ENCODE data around the gene ERRFI1.
"Not testable (repeated sequence)": the region's sequence is repeated elsewhere in the genome, so short reads cannot be mapped to it uniquely, and the experiment has no call there.

The ERRFI1 gene

DNA sequence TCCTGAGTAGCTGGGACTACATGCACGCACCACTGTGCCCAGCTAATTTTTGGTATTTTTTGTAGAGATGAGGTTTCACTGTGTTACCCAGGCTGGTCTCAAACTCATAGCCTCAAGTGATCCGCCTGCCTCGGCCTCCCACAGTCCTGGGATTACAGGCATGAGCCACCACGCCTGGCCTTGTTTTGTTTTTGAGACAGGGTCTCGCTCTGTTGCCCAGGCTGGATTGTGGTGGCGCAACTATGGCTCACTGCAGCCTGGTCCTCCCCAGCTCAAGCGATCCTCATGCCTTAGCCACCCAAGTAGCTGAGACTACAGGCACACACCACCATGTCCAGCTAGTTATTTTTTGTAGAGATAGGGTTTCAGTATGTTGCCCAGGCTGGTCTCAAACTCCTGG lies 38.6 kb downstream of the ERRFI1 start:
- DNase-seq (ENCODE audit: low read depth) = no peak
- H3K4me3 ChIP-seq (ENCODE audit: low read depth, low read length) = no peak overlapping the region

DNA sequence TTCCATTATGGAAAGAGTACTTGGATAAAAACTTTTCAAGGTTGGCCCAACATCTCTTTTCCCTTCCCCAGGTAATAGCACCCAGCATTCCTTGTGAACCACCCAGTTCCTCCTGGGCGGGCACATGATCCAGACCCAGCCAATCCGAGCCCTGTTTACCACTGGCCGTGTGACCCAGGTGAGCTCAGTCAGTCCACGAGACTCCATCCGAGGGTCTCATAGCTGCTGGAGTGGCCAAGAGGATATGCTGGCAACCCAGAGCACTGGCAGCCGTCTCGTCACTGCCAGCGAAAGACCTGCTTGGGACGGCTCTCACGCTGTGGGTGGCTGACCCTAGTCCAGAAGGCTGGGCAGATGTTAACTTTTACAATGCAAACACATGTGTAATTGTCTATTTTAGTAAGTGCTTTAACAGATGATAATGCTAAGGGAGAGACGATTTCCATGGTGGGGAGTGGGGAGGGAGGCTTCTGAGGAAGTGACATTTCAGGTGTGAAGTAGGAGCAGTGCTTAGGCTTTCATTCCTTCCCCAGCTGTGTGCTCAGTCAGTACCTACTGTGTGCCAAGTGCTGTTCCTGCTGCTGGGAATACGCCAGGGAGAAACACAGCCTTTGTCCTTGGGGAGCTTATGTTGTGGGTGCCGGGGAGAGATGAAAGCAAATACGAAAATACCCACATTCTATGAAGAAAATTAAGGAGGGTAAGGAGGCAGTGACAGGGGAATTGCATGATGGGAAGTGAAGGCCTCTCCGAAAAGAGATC lies 40.1 kb downstream of the ERRFI1 start:
- no peak for DNase-seq (ENCODE audit: low read depth)
- H3K4me3 ChIP-seq (ENCODE audit: low read depth, low read length) = no peak overlapping the region

DNA sequence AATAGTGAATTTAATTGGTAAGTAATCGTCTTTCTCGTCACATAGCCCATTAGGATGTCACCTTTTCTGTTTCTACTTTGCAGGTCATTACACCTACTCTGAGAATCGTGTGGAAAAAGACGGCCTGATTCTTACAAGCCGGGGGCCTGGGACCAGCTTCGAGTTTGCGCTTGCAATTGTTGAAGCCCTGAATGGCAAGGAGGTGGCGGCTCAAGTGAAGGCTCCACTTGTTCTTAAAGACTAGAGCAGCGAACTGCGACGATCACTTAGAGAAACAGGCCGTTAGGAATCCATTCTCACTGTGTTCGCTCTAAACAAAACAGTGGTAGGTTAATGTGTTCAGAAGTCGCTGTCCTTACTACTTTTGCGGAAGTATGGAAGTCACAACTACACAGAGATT lies 41.3 kb downstream of the ERRFI1 start:
- no peak overlapping the region for H3K4me3 ChIP-seq (ENCODE audit: low read depth, low read length)
- no peak for DNase-seq (ENCODE audit: low read depth)

DNA sequence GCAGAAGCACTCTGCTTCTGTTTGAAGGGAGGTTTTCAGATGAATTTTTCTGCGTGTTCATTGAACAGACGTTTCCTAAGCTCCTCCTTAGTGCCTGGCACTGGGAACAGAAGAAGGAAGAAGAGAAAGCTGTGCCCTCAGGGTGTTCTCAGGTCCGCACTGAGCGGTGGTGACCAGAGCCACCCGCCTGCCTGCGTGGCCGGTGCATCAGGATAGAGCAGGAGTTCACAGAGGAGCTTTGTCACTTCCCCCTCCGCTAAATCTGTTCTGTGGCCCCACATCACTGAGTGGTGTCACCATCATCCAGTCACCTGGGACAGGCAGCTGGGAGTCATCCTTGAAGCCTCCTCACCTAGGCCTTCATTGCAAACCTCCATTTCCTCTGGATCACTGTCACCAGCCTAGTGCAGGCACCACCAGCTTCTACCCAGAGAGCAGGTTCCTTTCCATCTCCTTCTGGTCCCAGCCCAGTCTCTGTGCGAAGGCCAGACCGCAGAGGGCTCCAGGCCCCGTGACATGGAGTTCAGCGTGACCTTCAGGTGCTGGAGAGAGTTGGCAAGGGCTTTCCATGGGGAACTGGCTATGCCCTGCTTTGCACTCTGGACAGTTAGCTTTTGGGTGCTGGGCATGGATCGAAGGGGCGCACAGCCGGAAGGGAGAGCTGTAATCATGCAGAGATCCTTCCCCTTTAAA lies 42.9 kb downstream of the ERRFI1 start:
- no peak overlapping the region for H3K4me3 ChIP-seq (ENCODE audit: low read depth, low read length)
- no peak for DNase-seq (ENCODE audit: low read depth)

DNA sequence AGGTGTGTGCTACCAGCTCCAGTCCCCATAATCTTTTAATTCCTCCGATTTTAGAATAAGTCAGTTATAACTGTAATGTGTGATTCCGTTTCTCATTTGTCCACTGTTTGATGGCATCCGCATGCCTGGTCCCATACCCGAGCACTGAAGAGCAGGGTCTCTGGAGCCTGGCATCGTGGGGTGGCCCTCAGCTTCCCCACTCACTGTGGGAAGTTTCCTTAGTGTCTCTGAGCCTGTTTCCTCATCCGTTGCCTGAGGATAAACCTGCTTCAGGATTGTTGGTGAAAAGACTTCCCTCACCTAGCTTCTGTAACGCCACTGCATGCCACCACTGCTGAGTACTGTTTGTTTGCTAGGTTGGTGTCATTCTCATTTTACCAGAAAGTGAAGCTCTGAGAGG lies 45.1 kb downstream of the ERRFI1 start:
- DNase-seq (ENCODE audit: low read depth) = no peak
- H3K4me3 ChIP-seq (ENCODE audit: low read depth, low read length) = no peak overlapping the region

DNA sequence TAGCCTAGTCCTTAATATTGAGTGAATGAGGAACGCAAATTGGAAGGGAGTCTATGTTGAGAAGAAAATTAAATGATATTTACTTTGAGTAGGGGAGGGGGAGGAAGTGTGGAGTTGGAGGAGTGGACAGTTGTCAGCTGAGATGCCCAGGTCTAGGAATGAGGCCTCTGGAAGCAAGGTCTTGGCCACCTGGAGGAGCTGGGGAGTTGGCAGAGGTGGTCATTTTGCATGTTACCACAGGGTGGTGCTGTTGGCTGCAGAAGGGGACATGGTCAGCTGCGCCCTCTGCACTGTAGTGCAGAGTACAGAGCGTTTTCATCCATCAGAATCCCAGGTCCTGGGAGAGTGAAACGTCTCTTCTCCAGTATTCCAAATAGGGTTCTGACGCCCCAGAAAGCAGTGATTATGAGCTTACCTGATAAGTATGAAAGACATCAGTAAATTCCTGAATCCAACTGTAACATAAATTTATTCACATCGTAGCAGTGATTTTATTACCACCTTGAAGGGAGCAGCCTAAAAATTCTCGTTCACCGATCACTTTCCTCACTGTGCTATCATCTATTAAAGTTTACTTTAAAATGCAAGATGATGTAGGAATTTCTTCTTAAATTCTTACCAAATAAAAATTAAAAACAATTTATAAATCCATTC lies 50.8 kb downstream of the ERRFI1 start:
- DNase-seq (ENCODE audit: low read depth) = peak; percentile 28
- no peak overlapping the region for H3K4me3 ChIP-seq (ENCODE audit: low read depth, low read length)

DNA sequence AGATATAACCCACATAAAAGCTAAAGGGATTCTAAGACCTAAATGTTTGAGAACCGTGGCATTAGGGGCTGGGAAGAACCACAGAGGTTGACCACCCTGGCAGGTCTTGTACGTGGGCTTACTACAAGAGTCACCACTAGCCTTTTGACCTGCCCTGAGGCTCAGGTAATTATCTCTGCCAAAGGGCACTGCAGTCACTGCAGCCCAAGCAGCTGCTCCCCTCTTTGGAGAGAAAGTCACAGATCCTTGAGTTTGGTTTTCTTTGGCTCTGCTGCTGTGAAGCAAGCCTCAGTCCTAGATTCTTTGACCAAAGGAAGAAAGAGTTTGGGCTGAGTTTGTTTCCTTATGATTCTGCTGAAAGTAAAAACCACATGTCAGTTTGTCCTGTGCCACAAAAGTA lies 53.0 kb downstream of the ERRFI1 start:
- DNase-seq (ENCODE audit: low read depth) = no peak

DNA sequence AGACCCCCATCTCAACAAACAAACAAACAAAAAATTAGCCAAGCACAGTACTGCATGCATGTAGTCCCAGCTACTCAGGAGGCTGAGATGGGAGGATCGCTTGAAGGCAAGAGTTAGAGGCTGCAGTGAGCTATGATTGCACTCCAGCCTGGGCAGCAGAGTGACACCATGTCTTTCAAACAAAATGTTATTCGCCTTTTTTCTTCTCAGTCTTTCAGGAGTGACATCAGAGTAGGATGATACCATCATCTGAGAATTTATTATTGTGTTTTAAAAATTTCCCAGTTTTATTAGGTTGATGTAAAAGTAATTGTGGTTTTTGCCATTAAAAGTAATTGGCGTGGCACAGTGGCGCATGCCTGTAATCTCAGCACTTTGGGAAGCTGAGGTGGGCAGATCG lies 53.8 kb downstream of the ERRFI1 start:
- H3K4me3 ChIP-seq (ENCODE audit: low read depth, low read length) = no peak overlapping the region
- no peak for DNase-seq (ENCODE audit: low read depth)

More for the DNA sequence above, 53.0 kb downstream of the ERRFI1 start:
- H3K4me3 ChIP-seq (ENCODE audit: low read depth, low read length) = no peak overlapping the region

DNA sequence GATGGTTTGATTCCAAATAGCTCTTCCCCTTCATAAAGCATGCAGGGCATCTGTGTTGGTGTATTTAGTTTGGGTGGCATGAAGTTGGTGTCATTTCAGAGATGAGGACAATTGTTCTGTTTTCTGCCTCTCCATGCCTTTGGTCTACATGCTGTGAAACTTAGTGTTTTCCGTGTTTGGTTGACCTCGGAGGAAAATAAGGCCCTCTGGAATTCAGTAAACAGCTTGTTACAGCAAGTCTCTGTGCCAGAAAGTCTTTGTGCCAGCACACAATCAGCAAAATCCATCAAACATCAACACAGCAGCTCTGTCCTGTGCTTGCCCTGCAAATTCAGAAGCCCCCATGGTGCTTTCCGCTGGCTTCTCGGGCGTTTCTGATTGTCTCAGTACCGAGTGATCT lies 55.1 kb downstream of the ERRFI1 start:
- H3K4me3 ChIP-seq (ENCODE audit: low read depth, low read length) = no peak overlapping the region
- no peak for DNase-seq (ENCODE audit: low read depth)

DNA sequence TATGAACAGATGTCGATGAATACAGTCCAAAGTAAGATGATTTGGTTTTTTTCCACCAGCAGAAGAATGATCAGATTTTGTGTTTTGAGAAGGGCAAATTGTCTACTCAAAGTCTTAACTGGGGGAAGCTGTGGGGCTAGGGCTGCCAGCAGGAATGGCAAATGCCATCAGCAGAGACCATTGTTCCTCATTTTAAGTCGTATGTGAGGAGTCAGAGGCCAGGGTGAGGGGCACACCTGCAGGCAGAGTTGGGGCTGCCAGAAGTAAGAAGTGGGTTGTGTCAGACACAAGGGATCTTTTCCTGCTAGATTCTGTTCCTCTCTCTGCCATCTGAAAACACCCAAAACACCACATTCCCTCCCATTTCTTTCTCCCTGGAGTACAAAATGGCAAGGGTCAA lies 55.9 kb downstream of the ERRFI1 start:
- no peak for DNase-seq (ENCODE audit: low read depth)

DNA sequence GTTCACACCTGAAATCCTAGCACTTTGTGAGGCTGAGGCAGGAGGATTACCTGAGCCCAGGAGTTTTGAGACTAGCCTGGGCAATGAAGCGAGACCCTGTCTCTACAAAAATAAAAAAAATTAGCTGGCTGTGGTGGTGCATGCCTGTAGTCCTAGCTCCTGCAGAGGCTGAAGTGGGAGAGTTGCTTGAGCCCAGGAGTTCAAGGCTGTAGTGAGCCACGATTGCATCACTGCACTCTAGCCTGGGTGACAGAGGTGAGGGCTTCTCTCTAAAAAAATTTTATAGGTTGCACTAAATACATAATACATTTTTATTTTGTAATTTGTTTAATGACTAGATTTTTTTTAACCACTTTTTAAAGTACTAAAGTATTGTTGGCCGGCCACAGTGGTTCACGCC lies 58.5 kb downstream of the ERRFI1 start:
- H3K4me3 ChIP-seq (ENCODE audit: low read depth, low read length) = no peak overlapping the region
- no peak for DNase-seq (ENCODE audit: low read depth)

More for the DNA sequence above, 55.9 kb downstream of the ERRFI1 start:
- no peak overlapping the region for H3K4me3 ChIP-seq (ENCODE audit: low read depth, low read length)

DNA sequence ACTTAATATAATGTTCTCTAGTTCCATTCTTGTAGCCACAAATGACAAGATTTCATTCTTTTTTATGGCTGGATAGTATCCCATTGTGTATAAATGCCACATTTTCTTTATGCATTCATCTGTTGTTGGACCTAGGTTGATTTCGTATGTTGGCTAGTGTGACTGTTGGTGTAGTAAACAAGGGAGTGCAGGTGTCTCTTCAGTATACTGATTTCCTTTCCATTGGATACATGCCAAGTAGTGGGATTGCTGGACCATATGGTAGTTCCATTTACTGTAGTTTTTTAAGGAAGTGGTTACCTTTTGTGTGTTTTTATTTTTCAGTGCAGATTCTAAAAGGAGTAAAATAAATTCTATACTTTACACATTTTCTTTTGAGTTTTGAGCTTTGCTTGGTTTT lies 58.9 kb downstream of the ERRFI1 start:
- no peak overlapping the region for H3K4me3 ChIP-seq (ENCODE audit: low read depth, low read length)
- DNase-seq (ENCODE audit: low read depth) = no peak

DNA sequence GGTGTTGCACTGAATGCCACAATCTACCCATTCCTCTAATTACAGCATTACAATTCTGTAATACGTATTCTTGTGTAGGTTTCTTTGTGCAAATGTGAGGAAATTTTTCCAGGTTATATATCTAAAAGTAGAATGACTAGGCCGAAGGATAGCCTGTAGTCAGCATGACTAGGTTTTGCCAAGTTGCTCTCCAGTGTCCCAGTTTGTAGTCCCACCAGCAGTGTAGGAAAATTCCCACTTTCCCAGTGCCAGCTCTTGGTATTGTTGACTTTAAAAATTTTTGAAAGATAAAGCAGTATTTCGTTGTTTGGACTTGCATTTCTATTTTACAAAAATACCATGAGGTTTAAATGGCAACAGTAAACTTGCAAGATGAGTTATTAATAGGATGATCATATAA lies 61.6 kb downstream of the ERRFI1 start:
- no peak for DNase-seq (ENCODE audit: low read depth)
- no peak overlapping the region for H3K4me3 ChIP-seq (ENCODE audit: low read depth, low read length)

DNA sequence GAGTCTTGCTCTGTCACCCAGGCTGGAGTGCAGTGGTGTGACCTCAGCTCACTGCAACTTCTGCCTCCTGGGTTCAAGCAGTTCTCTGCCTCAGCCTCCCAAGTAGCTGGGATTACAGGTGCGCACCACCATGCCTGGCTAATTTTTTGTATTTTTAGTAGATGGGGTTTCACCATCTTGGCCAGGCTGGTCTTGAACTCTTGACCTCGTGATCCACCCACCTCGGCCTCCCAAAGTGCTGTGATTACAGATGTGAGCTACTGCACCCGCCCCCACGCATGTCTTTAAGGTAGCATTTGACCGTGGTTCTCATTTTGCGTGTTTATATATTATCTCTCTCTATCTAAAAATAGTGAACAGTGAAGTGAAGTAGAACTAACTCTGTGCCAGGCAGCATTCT lies 62.3 kb downstream of the ERRFI1 start:
- H3K4me3 ChIP-seq (ENCODE audit: low read depth, low read length) = not testable (repeated sequence)

DNA sequence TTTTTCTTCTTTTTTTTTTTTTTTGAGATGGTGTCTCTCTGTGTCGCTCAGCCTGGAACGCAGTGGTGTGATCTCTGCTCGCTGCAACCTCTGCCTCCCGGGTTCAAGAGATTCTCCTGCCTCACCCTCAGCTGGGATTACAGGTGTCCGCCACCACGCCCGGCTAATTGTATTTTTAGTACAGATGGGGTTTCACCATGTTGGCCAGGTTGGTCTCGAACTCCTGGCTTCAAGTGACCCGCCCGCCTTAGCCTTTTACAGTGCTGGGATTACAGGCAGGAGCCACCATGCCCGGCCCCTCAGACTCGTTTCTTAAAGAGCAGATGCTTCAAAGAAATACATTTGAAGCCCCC lies 62.8 kb downstream of the ERRFI1 start:
- H3K4me3 ChIP-seq (ENCODE audit: low read depth, low read length); DNase-seq (ENCODE audit: low read depth): not testable (repeated sequence)

More for the DNA sequence above, 62.3 kb downstream of the ERRFI1 start:
- DNase-seq (ENCODE audit: low read depth) = not testable (repeated sequence)

DNA sequence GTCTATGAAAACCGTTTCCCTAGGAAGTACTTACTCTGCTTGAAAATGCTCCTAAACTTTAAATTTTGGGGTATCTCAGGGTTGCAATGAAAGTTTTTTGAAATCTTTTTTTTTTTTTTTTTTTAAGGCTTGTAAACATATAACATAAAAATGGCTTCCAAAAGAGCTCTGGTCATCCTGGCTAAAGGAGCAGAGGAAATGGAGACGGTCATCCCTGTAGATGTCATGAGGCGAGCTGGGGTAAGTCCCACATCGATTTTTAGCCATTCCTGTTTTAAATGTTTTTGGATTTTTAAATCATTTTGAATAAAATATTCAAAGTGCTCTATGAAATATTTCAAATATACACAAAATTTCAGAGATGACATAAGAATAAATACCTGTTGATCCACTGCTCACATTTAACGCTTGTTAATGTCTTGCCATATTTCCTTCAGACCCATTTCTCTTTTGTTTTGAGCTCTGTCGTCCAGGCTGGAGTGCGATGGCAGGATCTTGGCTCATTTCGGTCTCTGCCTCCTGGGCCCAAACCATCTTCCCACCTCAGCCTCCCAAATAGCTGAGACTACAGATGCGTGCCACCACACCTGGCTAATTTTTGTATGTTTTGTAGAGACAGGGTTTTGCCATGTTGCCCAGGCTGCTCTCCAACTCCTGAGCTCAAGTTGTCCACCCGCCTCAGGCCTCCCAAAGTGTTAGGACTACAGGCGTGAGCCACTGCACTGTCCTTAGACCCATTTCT lies 63.3 kb downstream of the ERRFI1 start:
- H3K4me3 ChIP-seq (ENCODE audit: low read depth, low read length) = peak overlapping the region; percentile 85
- DNase-seq (ENCODE audit: low read depth) = no peak

DNA sequence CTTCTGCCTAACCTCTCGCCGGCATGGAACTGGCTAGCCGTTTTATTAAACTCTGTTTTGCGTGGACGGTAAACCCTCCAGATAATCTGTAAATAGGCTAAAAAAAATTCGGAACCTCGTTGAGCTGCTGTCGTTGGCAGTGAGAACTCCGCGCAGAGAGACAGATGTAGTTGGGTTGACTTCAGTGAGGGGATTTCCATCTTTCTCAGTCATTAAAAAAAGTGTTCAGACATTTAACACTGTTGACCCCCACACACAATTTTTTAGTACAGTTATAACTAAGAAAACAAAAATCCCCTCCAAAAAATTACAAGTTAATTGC lies 64.1 kb downstream of the ERRFI1 start:
- no peak for DNase-seq (ENCODE audit: low read depth)
- H3K4me3 ChIP-seq (ENCODE audit: low read depth, low read length) = peak overlapping the region; percentile 85
